Stomach (tissue), 9 donors: ENCODE measurements around the gene TMIGD2. TPM values are rescaled to one million over a fixed set of nuclear protein-coding genes. Genes with fewer than 3 reads are reported as not detected.
"Not testable (repeated sequence)": the region's sequence is repeated elsewhere in the genome, so short reads cannot be mapped to it uniquely, and the experiment has no call there.

Experiments used
- DNase-seq, 2 donors: peaks; one replicate each; pipeline versions ENCODE4 v3.0.0 to v3.0.0-alpha.2; 2013 to 2019
- H3K27ac ChIP-seq, 5 donors: fragments of 200-600 bp in 4 of 5; sonication (generic) in 4 of 5; one replicate each; pipeline ENCODE4 v1.5.1; 2013 to 2019; ENCODE audit warnings: mild to moderate bottlenecking in 1 of 5, moderate library complexity in 1 of 5
- H3K27me3 ChIP-seq, 3 donors: fragments of 200-600 bp; sonication (generic); one replicate each; pipeline ENCODE4 v1.5.1; 2017 to 2019; ENCODE audit warnings: mixed run types in 1 of 3
- H3K36me3 ChIP-seq, 4 donors: fragments of 200-600 bp; sonication (generic); 1 replicate in 3 of 4; 2 replicates in 1 of 4; pipeline ENCODE4 v1.5.1; 2016 to 2019
- H3K4me1 ChIP-seq, 4 donors: fragments of 200-600 bp; sonication (generic); one replicate each; pipeline ENCODE4 v1.5.1; 2016 to 2019
- H3K4me3 ChIP-seq, 4 donors: fragments of 200-600 bp; sonication (generic) in 3 of 4; one replicate each; pipeline ENCODE4 v1.5.1; 2016 to 2019; ENCODE audit warnings: mild to moderate bottlenecking in 1 of 4
- H3K9me3 ChIP-seq, 4 donors: fragments of 200-600 bp; sonication (generic); one replicate each; pipeline ENCODE4 v1.5.1; 2016 to 2019
- POLR2A ChIP-seq, 4 donors: fragments of 450-650 bp; IDR thresholded peaks; one replicate each; pipeline ENCODE4 v1.6.1; 2016; ENCODE audit warnings: antibody characterized with exemption in 4 of 4, control low read depth in 2 of 4, mild to moderate bottlenecking in 1 of 4, moderate library complexity in 1 of 4
- POLR2AphosphoS5 ChIP-seq, 3 donors: sonication (generic); formaldehyde crosslinking; IDR thresholded peaks; one replicate each; pipeline ENCODE4 v1.6.1; 2016; ENCODE audit warnings: antibody characterized with exemption in 3 of 3
- WGBS, 5 donors: extraction: QIAGEN DNeasy Blood & Tissue Kit in 3 of 5; methylation state at CpG; one replicate each; pipeline versions ENCODE4 v1.1.5 to v1.1.7; 2013 to 2018; 5-methylcytosine and 5-hydroxymethylcytosine counted together
- intact Hi-C: fragments of 100-400 bp; cut with DNase I; formaldehyde crosslinking; loops from one replicate; pipeline ENCODE4 v1.15.1; 2023; ENCODE audit warnings: low total_unique reads
- polyA plus RNA-seq, 3 donors: library from polyadenylated mRNA; stranded (reverse); fragments of 200-250 nt; gene quantifications; one replicate each; pipeline ENCODE4 v1.2.3, GENCODE V29; 2013
- total RNA-seq, 5 donors: library from RNA; depleted of rRNA; stranded (reverse); fragments of >200 nt; gene quantifications; one replicate each; pipeline versions ENCODE4 v1.1.0 to v1.2.3, GENCODE V29; 2014 to 2016
- TF ChIP-seq, protein P1 (sequence below), 7 experiments: fragments of 450-650 bp in 4 of 7; fragments of 200-600 bp in 3 of 7; sonication (generic) in 3 of 7; IDR thresholded peaks; one replicate each; pipeline ENCODE4 v1.5.1; 2016 to 2019; ENCODE audit warnings: antibody characterized with exemption in 7 of 7, control low read depth in 2 of 7, mild to moderate bottlenecking in 1 of 7
- donor health status: healthy with polysubstance abuse.
- donor health status: Bipolar disorder and iron deficiency.
- donor health status: healthy.

The TMIGD2 gene
- total and polyA plus RNA-seq, 8 donors: 0.55 to 1.1 TPM; not detected in 6

DNA sequence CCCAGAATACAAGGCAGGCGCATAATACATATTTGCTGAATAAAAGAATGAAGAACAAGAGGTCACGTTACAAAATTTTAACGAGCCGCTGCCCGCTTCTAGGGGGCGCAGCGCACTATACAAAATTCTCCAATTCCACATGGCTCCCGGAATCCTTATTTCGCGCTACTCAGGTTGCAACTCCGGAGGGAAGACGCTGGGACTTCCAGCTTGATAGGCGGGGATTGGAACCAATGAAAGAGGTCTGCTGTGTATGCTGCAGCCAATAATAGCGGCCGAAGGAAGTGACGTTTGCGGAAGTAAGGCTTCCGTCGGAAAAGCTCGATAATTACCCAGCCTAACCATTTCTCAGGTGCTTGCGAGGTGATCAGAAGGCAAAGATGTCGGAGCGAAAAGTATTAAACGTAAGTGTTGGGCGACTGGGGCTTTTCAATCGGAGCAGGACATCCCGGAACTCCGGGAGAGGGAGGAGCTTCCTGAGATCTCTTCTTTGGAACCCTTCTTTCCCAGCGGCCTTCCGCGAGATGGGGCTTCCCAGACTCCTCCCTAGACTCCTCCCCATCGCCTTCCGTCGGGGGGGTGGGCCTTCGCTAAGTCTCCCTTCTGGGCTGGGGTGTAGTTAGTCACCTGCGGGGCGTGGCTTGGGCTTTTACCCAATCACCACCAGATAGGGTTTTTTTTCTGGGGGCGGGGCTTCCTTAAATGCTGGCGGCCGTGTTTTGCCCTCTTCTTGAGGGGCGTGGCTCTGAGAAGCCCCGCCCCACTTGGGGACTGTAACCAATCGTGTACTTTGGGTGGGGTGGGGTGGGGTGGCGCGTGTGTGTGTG, 55.2 kb downstream of the TMIGD2 start, which contains the start of gene YJU2:
Gene YJU2 (plus strand): TSS at position 314 of the 827 bp plus-strand sequence. CDS start 67 bp downstream, at position 381.
- H3K9me3 ChIP-seq: peaks cover 0 to 6% (median 4%) of the 10 kb centered on the region in 4 donors
- peak; percentile 99 for DNase-seq
- intact Hi-C loops: no loop called here
- 0 to 2% (median 0%) methylated on average over 41 to 45 of the region's 45 CpGs for WGBS, 5 donors
- peak within 1 kb of the TSS; percentile 93 to 98 (median 96) for H3K27ac ChIP-seq
- TF ChIP-seq POLR2AphosphoS5 (IDR thresholded peaks at IDR 0.05) (peak; percentile 43 to 69 (median 59)), POLR2A (IDR thresholded peaks at IDR 0.05) (no peak)
- TF ChIP-seq, protein P1, sequence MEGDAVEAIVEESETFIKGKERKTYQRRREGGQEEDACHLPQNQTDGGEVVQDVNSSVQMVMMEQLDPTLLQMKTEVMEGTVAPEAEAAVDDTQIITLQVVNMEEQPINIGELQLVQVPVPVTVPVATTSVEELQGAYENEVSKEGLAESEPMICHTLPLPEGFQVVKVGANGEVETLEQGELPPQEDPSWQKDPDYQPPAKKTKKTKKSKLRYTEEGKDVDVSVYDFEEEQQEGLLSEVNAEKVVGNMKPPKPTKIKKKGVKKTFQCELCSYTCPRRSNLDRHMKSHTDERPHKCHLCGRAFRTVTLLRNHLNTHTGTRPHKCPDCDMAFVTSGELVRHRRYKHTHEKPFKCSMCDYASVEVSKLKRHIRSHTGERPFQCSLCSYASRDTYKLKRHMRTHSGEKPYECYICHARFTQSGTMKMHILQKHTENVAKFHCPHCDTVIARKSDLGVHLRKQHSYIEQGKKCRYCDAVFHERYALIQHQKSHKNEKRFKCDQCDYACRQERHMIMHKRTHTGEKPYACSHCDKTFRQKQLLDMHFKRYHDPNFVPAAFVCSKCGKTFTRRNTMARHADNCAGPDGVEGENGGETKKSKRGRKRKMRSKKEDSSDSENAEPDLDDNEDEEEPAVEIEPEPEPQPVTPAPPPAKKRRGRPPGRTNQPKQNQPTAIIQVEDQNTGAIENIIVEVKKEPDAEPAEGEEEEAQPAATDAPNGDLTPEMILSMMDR (IDR thresholded peaks at IDR 0.05): peak in 3 of 7 experiments; percentile 12 to 47 (median 36)
- peaks cover 9 to 17% (median 15%) of the 10 kb centered on the region in 4 donors for H3K4me1 ChIP-seq
- H3K27me3 ChIP-seq: no peaks in the 10 kb centered on the region
- H3K4me3 ChIP-seq: peak within 1 kb of the TSS; percentile 43 to 84 (median 54)
- H3K36me3 ChIP-seq: peaks cover 34 to 40% (median 35%) of the 10 kb centered on the region in 4 donors

GRCh38 chr19:4245938-4246337, 56.3 kb downstream of the TMIGD2 start:
- intact Hi-C loops, H3K4me3 ChIP-seq, DNase-seq, H3K27me3 ChIP-seq: not testable (repeated sequence)
- Histone ChIP-seq H3K27ac (peak overlapping the region in 1 of 5 donors; percentile 96), H3K4me1 (peaks cover 9 to 17% (median 15%) of the 10 kb centered on the region in 4 donors), H3K9me3 (peaks cover 0 to 16% (median 13%) of the 10 kb centered on the region in 4 donors), H3K36me3 (peaks cover 24 to 30% (median 25%) of the 10 kb centered on the region in 4 donors)
- 94 to 98% (median 97%) methylated on average over 6 of the region's 6 CpGs for WGBS, 5 donors

Other genes with a start within 250 kb of the TMIGD2 start
- gene ZBTB7A, start 235.5 kb downstream of the TMIGD2 start, total RNA-seq: 100 to 1,000 TPM in 2 of 5 donors, 10 to 100 TPM in 3; 11.2 to 274 (median 66.8) TPM
- 10 to 100 TPM in 2 of 3 donors, 1 to 10 TPM in 1; 8.0 to 14.4 (median 12.0) TPM for gene ZBTB7A, start 235.5 kb downstream of the TMIGD2 start, polyA plus RNA-seq
- gene MAP2K2, start 178.3 kb downstream of the TMIGD2 start, total RNA-seq: 100 to 1,000 TPM in 1 of 5 donors, 10 to 100 TPM in 4; 53.4 to 447 (median 84.3) TPM
- gene MAP2K2, start 178.3 kb downstream of the TMIGD2 start, polyA plus RNA-seq: 100 to 1,000 TPM; 137 to 162 (median 147) TPM
- gene CREB3L3, start 148.8 kb downstream of the TMIGD2 start, total RNA-seq: 1 to 10 TPM in 2 of 5 donors, not detected in 3; 1.1 to 7.0 TPM
- under 1 TPM; 0.03 to 0.61 (median 0.12) TPM for gene CREB3L3, start 148.8 kb downstream of the TMIGD2 start, polyA plus RNA-seq
- gene SIRT6, start 119.8 kb downstream of the TMIGD2 start, total RNA-seq: 100 to 1,000 TPM in 2 of 5 donors, 10 to 100 TPM in 3; 14.0 to 160 (median 28.0) TPM
- gene SIRT6, start 119.8 kb downstream of the TMIGD2 start, polyA plus RNA-seq: 10 to 100 TPM; 17.7 to 23.9 (median 19.5) TPM
- gene ANKRD24, start 119.7 kb downstream of the TMIGD2 start, total RNA-seq: 1 to 10 TPM in 3 of 5 donors, under 1 TPM in 1, not detected in 1; 0.29 to 6.1 (median 3.8) TPM
- 1 to 10 TPM; 1.6 to 2.3 (median 1.8) TPM for gene ANKRD24, start 119.7 kb downstream of the TMIGD2 start, polyA plus RNA-seq
- under 1 TPM in 1 of 5 donors, not detected in 4; 0.55 TPM for gene EBI3, start 72.9 kb downstream of the TMIGD2 start, total RNA-seq
- 1 to 10 TPM; 2.0 to 2.7 (median 2.7) TPM for gene EBI3, start 72.9 kb downstream of the TMIGD2 start, polyA plus RNA-seq
- 10 to 100 TPM in 3 of 5 donors, 1 to 10 TPM in 2; 3.5 to 48.4 (median 13.0) TPM for gene YJU2, start 55.3 kb downstream of the TMIGD2 start, total RNA-seq
- 10 to 100 TPM; 26.0 to 34.7 (median 30.4) TPM for gene YJU2, start 55.3 kb downstream of the TMIGD2 start, polyA plus RNA-seq
- gene SHD, start 23.1 kb downstream of the TMIGD2 start, total RNA-seq: 1 to 10 TPM in 1 of 5 donors, not detected in 4; 7.0 TPM
- not detected for gene SHD, start 23.1 kb downstream of the TMIGD2 start, polyA plus RNA-seq
- gene FSD1, start 2.2 kb upstream of the TMIGD2 start, total RNA-seq: 10 to 100 TPM in 1 of 5 donors, 1 to 10 TPM in 2, not detected in 2; 1.1 to 12.5 (median 2.3) TPM
- gene FSD1, start 2.2 kb upstream of the TMIGD2 start, polyA plus RNA-seq: 1 to 10 TPM in 1 of 3 donors, under 1 TPM in 1, not detected in 1; 0.31 to 1.3 TPM
- gene STAP2, start 36.4 kb upstream of the TMIGD2 start, total RNA-seq: 100 to 1,000 TPM in 1 of 5 donors, 10 to 100 TPM in 3, not detected in 1; 20.7 to 250 (median 35.1) TPM
- 10 to 100 TPM; 32.7 to 70.8 (median 52.4) TPM for gene STAP2, start 36.4 kb upstream of the TMIGD2 start, polyA plus RNA-seq
- 10 to 100 TPM in 2 of 5 donors, 1 to 10 TPM in 3; 2.2 to 24.5 (median 8.3) TPM for gene MPND, start 41.2 kb upstream of the TMIGD2 start, total RNA-seq
- 10 to 100 TPM; 20.4 to 25.0 (median 22.0) TPM for gene MPND, start 41.2 kb upstream of the TMIGD2 start, polyA plus RNA-seq
- 100 to 1,000 TPM in 1 of 5 donors, 10 to 100 TPM in 4; 14.8 to 111 (median 26.3) TPM for gene SH3GL1, start 98.2 kb upstream of the TMIGD2 start, total RNA-seq
- gene SH3GL1, start 98.2 kb upstream of the TMIGD2 start, polyA plus RNA-seq: 10 to 100 TPM; 44.9 to 48.5 (median 46.0) TPM
- gene CHAF1A, start 100.3 kb upstream of the TMIGD2 start, total RNA-seq: 100 to 1,000 TPM in 1 of 5 donors, 10 to 100 TPM in 1, 1 to 10 TPM in 3; 1.8 to 100 (median 9.8) TPM
- 1 to 10 TPM; 5.4 to 7.2 (median 5.8) TPM for gene CHAF1A, start 100.3 kb upstream of the TMIGD2 start, polyA plus RNA-seq
- gene UBXN6, start 155.4 kb upstream of the TMIGD2 start, total RNA-seq: 100 to 1,000 TPM in 1 of 5 donors, 10 to 100 TPM in 4; 19.3 to 208 (median 73.7) TPM
- gene UBXN6, start 155.4 kb upstream of the TMIGD2 start, polyA plus RNA-seq: 100 to 1,000 TPM; 112 to 148 (median 138) TPM
- gene HDGFL2, start 169.9 kb upstream of the TMIGD2 start, total RNA-seq: 10 to 100 TPM; 26.8 to 85.2 (median 33.9) TPM
- gene HDGFL2, start 169.9 kb upstream of the TMIGD2 start, polyA plus RNA-seq: 100 to 1,000 TPM in 1 of 3 donors, 10 to 100 TPM in 2; 25.5 to 127 (median 55.5) TPM
- gene PLIN4, start 216.1 kb upstream of the TMIGD2 start, total RNA-seq: 10 to 100 TPM in 3 of 5 donors, 1 to 10 TPM in 2; 9.0 to 64.7 (median 24.9) TPM
- 10 to 100 TPM in 1 of 3 donors, 1 to 10 TPM in 2; 3.5 to 13.2 (median 6.8) TPM for gene PLIN4, start 216.1 kb upstream of the TMIGD2 start, polyA plus RNA-seq
- 100 to 1,000 TPM in 1 of 5 donors, 10 to 100 TPM in 2, 1 to 10 TPM in 2; 1.4 to 114 (median 37.8) TPM for gene PLIN5, start 232.8 kb upstream of the TMIGD2 start, total RNA-seq
- 10 to 100 TPM; 23.8 to 37.9 (median 25.3) TPM for gene PLIN5, start 232.8 kb upstream of the TMIGD2 start, polyA plus RNA-seq
- gene LRG1, start 237.6 kb upstream of the TMIGD2 start, total RNA-seq: 10 to 100 TPM in 1 of 5 donors, 1 to 10 TPM in 3, not detected in 1; 4.2 to 17.2 (median 7.3) TPM
- gene LRG1, start 237.6 kb upstream of the TMIGD2 start, polyA plus RNA-seq: 10 to 100 TPM in 2 of 3 donors, 1 to 10 TPM in 1; 2.1 to 23.3 (median 16.1) TPM